Erythroblast (primary cell): ENCODE data around the gene NPC1L1.

Experiments
- GATA1 ChIP-seq: IDR thresholded peaks from 2 replicates; pipeline ENCODE4 v1.6.1; 2011; ENCODE audit warnings: low read depth, mild to moderate bottlenecking, control low read depth, low read length, moderate library complexity
- POLR2A ChIP-seq: IDR thresholded peaks from 2 replicates; pipeline ENCODE4 v1.6.1; 2011; ENCODE audit warnings: mild to moderate bottlenecking, low read length

DNA sequence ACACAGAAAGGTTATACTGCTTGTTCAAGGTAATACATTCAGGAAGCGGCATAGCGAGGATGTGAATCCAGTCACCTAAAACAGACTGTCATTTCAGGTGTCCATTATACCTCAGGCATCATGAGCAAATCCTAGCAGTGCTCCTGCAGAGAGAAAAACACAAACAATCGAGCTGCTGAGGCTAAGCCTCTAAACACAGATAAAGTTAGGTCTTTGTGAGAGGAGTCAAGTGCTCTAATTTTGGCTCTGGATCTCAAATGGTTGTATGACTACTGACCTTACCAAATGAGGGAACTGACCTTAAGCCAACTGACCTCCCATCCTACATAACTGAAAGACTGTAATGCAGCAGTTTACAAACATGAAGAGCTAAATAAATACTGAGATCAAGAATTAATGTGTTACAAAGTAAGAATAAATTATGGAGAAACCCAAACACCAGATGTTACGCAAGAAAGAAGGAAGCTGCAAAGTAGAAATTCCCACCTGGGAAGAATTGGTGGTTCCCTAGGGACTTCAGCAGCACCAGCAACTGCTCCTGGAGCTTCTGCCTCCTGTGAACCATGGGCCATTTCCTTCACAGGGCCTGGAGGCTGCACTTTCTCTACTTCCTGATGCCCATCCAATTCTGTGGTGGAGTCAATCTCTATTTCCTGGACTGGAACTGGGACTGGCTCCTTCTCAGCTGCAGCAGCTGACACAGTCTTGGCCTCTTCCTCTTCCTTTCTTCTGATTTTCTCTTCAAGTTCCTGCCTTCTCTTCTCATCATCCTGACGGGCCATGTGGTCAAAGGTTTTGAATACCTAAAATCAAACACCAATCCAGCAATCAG lies 56.4 kb downstream of the NPC1L1 start:
- no peak for TF ChIP-seq POLR2A
- no peak for TF ChIP-seq GATA1
